NCI-H2081 (cell line): Measurements from ENCODE around the gene LPIN1.

Source experiments
- DNase-seq, 2 experiments: peaks; one replicate each; lab custom pipeline; 2025; lab: John Stamatoyannopoulos, UW

LPIN1 gene

DNA sequence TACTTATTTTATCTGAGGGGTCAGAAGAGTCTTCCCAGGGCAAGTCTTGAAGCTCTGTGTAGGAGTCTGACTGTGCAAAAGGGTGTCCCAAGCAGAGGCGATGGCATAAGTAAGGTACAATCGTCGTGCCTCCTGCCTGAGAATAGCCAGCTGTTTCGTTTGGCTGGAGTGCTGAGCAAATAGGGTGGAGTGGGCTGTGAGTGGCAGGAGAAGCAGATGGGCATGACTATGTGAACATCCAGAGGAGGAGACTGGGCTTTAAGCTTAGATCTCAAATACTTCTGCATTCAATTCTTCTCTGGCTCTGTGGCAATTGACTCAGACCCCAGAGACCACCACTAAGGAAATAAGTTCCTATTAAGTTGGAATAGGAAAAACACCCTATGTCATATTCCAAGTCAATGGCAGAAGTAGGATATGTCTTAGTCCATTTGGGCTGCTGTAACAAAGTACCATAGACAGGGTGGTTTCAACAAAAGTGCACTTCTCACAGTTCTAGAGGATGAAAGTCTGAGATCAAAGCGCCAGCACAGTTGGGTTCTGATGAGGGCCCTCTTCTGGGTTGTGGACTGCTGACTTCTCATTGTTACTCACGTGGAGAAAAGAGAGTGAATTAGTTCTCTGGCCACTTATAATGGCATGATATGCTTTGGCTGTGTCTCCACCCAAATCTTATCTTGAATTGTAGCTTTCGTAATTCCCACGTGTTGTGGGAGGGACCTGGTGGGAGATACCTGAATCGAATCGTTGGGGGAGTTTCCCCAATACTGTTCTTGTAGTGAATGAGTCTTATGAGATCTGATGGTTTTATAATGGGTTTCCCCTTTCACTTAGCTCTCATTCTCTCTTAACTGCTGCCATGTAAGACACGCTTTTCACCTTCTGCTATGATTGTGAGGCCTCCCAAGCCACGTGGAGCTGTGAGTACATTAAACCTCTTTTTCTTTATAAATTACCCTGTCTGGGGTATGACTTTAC lies 120.2 kb downstream of the LPIN1 start:
- DNase-seq, result no peak

GRCh38 chr2:11867926-11868325 lies 121.5 kb downstream of the LPIN1 start:
- DNase-seq, result no peak

GRCh38 chr2:11869391-11869991 lies 123.1 kb downstream of the LPIN1 start:
- no peak for DNase-seq

DNA sequence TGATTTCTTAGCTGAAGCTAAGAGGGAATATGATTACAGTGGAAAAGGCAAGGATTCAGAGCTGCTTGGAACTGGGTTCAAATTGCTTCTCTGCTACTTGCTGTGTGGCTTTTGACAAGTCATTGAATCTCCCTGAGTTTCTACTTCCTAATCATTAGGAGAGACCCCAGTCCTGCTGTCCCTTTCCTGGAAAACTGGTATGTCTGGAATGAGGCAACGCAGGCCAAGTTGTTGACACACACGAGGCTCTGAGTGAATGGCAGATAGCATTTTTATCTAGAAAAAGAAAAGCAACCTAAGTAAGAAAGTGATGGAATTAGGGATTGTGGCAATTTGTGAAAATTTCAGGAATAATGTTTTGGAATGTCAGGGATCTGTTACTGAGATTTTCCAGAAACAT lies 123.6 kb downstream of the LPIN1 start:
- no peak for DNase-seq

DNA sequence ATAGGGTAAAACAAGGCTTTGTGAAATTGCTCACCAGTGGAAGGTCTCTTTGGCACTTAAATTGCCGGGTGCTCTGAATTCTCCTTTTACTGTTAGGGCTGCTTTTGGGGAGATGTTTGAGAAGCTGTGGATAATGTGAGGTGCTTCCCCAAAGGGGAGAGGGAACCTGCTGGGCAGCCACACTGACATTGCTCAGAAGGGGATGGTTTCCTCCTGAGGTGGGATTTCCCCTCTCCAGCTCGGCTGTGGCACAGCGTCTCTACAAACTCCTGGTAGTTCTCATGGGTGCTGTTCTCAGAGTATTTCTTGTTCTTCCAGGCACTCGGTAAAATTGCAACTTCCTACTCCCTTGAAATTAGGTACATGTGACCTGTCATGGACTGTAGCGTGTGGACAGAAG lies 124.2 kb downstream of the LPIN1 start:
- DNase-seq, result no peak

DNA sequence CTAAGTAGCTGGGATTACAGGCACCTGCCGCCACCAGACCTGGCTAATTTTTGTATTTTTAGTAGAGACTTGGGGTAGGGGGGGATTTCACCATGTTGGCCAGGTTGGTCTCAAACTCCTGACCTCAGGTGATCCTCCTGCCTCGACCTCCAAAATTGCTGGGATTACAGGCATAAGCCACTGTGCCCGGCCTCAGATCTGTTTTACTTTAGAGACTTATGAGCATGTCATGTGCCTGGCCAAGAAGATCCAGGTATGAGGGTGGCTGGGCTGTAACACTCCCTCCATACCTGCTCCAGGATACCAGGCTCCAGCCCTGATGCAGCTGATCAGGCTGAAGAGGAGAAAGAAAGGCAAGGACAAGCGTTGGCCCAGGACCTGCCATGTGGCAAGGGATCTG lies 125.0 kb downstream of the LPIN1 start:
- no peak for DNase-seq

DNA sequence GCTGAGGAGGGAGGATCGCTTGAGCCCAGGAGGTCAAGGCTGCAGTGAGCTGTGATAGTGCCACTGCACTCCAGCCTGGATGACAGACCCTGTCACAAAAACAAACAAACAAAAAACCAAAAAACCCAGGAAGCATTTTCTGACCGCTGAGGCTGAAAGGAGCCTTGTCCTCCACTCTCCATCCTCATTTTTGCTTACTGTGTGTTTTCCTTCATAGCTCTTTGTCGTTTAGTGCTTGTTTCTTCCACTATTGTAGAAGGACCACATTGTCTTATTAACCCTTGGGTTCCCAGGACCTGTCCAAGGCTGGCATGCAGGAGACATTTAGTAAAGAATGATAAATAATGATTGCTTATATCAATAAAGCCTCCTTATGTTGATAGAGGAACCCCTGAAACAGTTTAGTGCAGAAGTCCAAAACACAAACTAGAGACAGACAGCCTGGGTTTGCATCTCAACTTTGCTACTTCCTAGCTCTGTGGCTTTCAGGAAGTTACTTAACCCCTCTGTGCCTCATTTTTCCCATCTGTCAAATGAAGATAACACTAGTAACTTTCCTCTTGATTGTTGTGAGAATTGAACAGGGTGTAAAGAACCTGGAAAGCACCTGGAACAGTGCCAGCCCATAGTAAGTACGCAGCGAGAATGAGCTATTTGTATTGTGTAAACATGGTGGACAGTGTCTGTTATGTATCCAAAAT lies 126.0 kb downstream of the LPIN1 start:
- DNase-seq, result no peak

DNA sequence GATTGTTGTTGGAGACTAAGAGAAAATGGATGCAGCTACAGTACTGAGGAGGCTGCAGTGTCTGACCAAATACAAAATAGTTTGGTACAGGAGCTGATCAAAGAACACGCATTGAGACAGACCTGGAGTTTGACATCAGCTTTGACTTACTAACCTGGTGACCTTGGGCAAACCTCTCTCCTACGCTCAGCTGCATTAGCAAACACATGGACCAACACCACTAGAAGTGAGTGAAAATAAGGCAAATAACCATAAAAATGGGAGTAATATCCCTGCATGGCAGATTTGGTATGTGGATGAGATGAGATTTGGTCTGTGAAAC lies 126.5 kb downstream of the LPIN1 start:
- no peak for DNase-seq

- DNase-seq, result no peak
Observed at GRCh38 chr2:11873356-11874154, 127.1 kb downstream of the LPIN1 start.

- no peak for DNase-seq
Observed at GRCh38 chr2:11874861-11875260, 128.4 kb downstream of the LPIN1 start.

GRCh38 chr2:11875481-11875880 lies 129.0 kb downstream of the LPIN1 start:
- DNase-seq, result no peak

GRCh38 chr2:11876436-11876835 lies 130.0 kb downstream of the LPIN1 start:
- no peak for DNase-seq

DNA sequence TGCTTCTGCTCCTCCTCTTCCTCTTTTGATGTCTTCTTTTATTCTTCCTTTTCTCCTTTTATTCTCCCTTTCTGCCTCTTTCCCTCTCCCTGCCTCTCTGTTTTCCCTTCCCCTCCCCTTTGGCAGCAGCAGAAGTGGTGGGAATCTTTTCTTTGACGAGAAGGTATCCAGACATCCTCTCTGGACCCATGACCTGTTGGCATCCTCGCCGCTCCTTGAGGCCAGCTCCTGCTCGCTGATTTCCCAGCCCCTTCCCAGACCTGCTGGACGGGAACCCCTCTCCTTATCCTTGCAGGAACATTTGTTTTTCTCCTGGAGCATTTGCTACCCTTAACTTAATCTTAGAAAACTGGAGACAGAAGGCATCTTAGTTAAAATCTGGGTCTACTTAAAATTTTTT lies 130.5 kb downstream of the LPIN1 start:
- DNase-seq, result no peak
